GM12878 (cell line): ENCODE data around the gene NR1I3. TPM values are rescaled to one million over a fixed set of nuclear protein-coding genes. Genes with fewer than 3 reads are reported as not detected.

ENCODE experiments used
- CBFB ChIP-seq: IDR thresholded peaks from 2 replicates; pipeline ENCODE4 v1.6.1; 2016; ENCODE audit warnings: antibody characterized with exemption, low read depth
- CREM ChIP-seq: IDR thresholded peaks from 2 replicates; pipeline ENCODE4 v1.6.1; 2014; ENCODE audit warnings: antibody characterized with exemption, low read depth
- EGR1 ChIP-seq, 2 experiments: IDR thresholded peaks; 1 replicate in 1 of 2; 2 replicates in 1 of 2; pipeline ENCODE4 v1.6.1; 2011 to 2012; ENCODE audit warnings: low read depth in 2 of 2, low read length in 2 of 2, borderline replicate concordance in 1 of 2, mild to moderate bottlenecking in 1 of 2, moderate library complexity in 1 of 2
- GABPA ChIP-seq: IDR thresholded peaks from 2 replicates; pipeline ENCODE4 v1.6.1; 2014; ENCODE audit warnings: antibody characterized with exemption, low read depth, mild to moderate bottlenecking, inconsistent platforms
- IKZF2 ChIP-seq, 2 experiments: fragments of 450-650 bp; IDR thresholded peaks; 2 replicates each; pipeline ENCODE4 v1.6.1; 2017; ENCODE audit warnings: mild to moderate bottlenecking in 2 of 2, moderate library complexity in 2 of 2
- NFYB ChIP-seq: IDR thresholded peaks from 2 replicates; pipeline ENCODE4 v1.6.1; 2011; ENCODE audit warnings: low read depth, mild to moderate bottlenecking, low read length, improper control_type of control experiment, moderate library complexity; ENCODE audit not compliant: insufficient read depth
- NR2C2 ChIP-seq: IDR thresholded peaks from 2 replicates; pipeline ENCODE4 v1.6.1; 2011; ENCODE audit warnings: borderline replicate concordance, low read depth; ENCODE audit not compliant: control insufficient read depth, insufficient read length
- NRF1 ChIP-seq: conservative IDR thresholded peaks from 2 replicates; pipeline ENCODE4 v1.6.1; 2011; ENCODE audit warnings: mild to moderate bottlenecking, low read depth, low read length, improper control_type of control experiment
- POLR2A ChIP-seq: IDR thresholded peaks from 2 replicates; pipeline ENCODE4 v1.6.1; 2011; ENCODE audit warnings: low read depth, mild to moderate bottlenecking, low read length
- POLR2AphosphoS5 ChIP-seq: IDR thresholded peaks from 2 replicates; pipeline ENCODE4 v1.6.1; 2011; ENCODE audit warnings: mild to moderate bottlenecking, low read length, inconsistent platforms
- RAD21 ChIP-seq: IDR thresholded peaks from 2 replicates; pipeline ENCODE4 v1.6.1; 2011; ENCODE audit warnings: mild to moderate bottlenecking, low read depth, low read length, moderate library complexity; ENCODE audit not compliant: insufficient read depth
- RCOR1 ChIP-seq: conservative IDR thresholded peaks from 2 replicates; pipeline ENCODE4 v1.6.1; 2012; ENCODE audit warnings: low read depth, low read length, improper control_type of control experiment
- RELA ChIP-seq: fragments of 450-650 bp; IDR thresholded peaks from 2 replicates; pipeline ENCODE4 v1.8.0; 2014; ENCODE audit warnings: borderline replicate concordance; ENCODE audit not compliant: partially characterized antibody
- STAT1 ChIP-seq: fragments of 450-650 bp; conservative IDR thresholded peaks from 2 replicates; pipeline ENCODE4 v1.6.1; 2014; ENCODE audit warnings: antibody characterized with exemption, mild to moderate bottlenecking
- SUPT20H ChIP-seq: IDR thresholded peaks from 2 replicates; pipeline ENCODE4 v1.6.1; 2011; ENCODE audit warnings: low read depth, mild to moderate bottlenecking, low read length, moderate library complexity, borderline replicate concordance; ENCODE audit not compliant: control insufficient read depth
- TAF1 ChIP-seq: IDR thresholded peaks from 2 replicates; pipeline ENCODE4 v1.6.1; 2011; ENCODE audit warnings: mild to moderate bottlenecking, low read depth, low read length, borderline replicate concordance
- ZBED1 ChIP-seq: IDR thresholded peaks from 2 replicates; pipeline ENCODE4 v1.6.1; 2016; ENCODE audit warnings: borderline replicate concordance
- ZNF622 ChIP-seq: fragments of 450-650 bp; IDR thresholded peaks from 2 replicates; pipeline ENCODE4 v1.6.1; 2017; ENCODE audit warnings: mild to moderate bottlenecking, inconsistent platforms
- polyA plus RNA-seq, 11 experiments: library from polyadenylated mRNA; depleted of rRNA in 4 of 11; unstranded in 6 of 11; stranded (reverse) in 5 of 11; fragments of >200 nt; fragmentation: Nextera tagmentation in 4 of 11; fragmentation: Illumina TruSeq in 1 of 11; extraction: Ambion mirVana in 4 of 11; extraction: Trizol in 1 of 11; gene quantifications; 1 replicate in 1 of 11; 2 replicates in 10 of 11; pipeline versions ENCODE4 v1.2.1 to v1.2.3, GENCODE V29; 2011 to 2016; ENCODE audit warnings: inconsistent platforms in 2 of 11, missing spikeins in 2 of 11, low read depth in 1 of 11
- total RNA-seq, 4 experiments: library from RNA; depleted of rRNA in 3 of 4; stranded (reverse); fragments of >200 nt in 3 of 4; fragmentation: Illumina TruSeq in 1 of 4; extraction: Trizol in 1 of 4; gene quantifications; 2 replicates each; pipeline versions ENCODE4 v1.2.1 to v1.2.3, GENCODE V29; 2013 to 2021
- TF ChIP-seq, protein P1 (sequence below): fragments of 150-350 bp; IDR thresholded peaks from 2 replicates; pipeline ENCODE4 v1.6.1; 2014; ENCODE audit warnings: mild to moderate bottlenecking, low read depth, low read length
- TF ChIP-seq, protein P2 (sequence below): IDR thresholded peaks from 2 replicates; pipeline ENCODE4 v1.6.1; 2012; ENCODE audit warnings: low read depth, low read length, improper control_type of control experiment
- TF ChIP-seq, protein P3 (sequence below), 3 experiments: IDR thresholded peaks in 2 of 3; conservative IDR thresholded peaks in 1 of 3; 2 replicates each; pipeline ENCODE4 v1.5.1; 2011; ENCODE audit warnings: low read depth in 3 of 3, low read length in 3 of 3, mild to moderate bottlenecking in 3 of 3, control low read depth in 2 of 3, moderate library complexity in 2 of 3, inconsistent platforms in 1 of 3, mixed read lengths in 1 of 3; ENCODE audit not compliant: control insufficient read depth in 2 of 3, insufficient read depth in 1 of 3; ENCODE audit errors: extremely low read depth in 1 of 3
- TF ChIP-seq, protein P4 (sequence below): fragments of 450-650 bp; IDR thresholded peaks from 2 replicates; pipeline ENCODE4 v1.6.1; 2016; ENCODE audit warnings: mild to moderate bottlenecking
- TF ChIP-seq, protein P5 (sequence below): IDR thresholded peaks from 2 replicates; pipeline ENCODE4 v1.6.1; 2012; ENCODE audit warnings: mild to moderate bottlenecking, low read depth, low read length

The NR1I3 gene
- total and polyA plus RNA-seq, 10 of the 15 experiments (the other 5 are each of a cell fraction or from before 2014, with no cell fraction given) = 0.13 to 0.52 (median 0.24) TPM; not detected in 7

DNA sequence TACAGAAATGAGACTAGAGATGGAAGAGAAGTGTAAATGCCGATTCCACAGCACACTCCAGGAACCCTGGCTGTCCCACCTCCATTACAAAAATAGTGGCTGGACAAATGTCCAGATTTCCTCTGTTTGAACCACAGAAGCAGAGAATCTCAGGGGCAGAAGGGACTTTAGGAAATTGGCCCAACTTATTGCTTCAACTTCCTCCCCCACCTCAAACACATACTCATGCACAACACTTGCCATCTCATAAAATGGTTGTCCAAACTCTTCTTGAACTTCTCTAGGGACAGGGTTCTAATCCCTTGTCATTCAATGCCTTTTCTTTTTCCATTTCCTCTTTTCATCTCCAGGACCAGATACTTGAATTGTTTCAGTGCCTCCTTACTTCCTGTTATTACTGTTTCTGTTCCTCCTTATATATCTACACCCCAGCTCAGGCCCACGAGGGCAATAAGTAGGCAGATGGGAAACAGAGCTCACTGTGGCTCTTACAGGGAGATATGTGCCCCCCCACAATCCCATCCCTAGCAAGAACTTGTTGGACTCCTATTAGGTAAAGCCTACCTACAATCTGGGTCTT lies 52.2 kb downstream of the NR1I3 start (continued):
- TF ChIP-seq, protein P1, sequence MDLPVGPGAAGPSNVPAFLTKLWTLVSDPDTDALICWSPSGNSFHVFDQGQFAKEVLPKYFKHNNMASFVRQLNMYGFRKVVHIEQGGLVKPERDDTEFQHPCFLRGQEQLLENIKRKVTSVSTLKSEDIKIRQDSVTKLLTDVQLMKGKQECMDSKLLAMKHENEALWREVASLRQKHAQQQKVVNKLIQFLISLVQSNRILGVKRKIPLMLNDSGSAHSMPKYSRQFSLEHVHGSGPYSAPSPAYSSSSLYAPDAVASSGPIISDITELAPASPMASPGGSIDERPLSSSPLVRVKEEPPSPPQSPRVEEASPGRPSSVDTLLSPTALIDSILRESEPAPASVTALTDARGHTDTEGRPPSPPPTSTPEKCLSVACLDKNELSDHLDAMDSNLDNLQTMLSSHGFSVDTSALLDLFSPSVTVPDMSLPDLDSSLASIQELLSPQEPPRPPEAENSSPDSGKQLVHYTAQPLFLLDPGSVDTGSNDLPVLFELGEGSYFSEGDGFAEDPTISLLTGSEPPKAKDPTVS = no peak
- TF ChIP-seq, protein P2, sequence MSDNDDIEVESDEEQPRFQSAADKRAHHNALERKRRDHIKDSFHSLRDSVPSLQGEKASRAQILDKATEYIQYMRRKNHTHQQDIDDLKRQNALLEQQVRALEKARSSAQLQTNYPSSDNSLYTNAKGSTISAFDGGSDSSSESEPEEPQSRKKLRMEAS = no peak
- no peak for TF ChIP-seq RAD21
- no peak; the same call in 1 of the 2 replicates for TF ChIP-seq POLR2A
- TF ChIP-seq CBFB = no peak
- no peak for TF ChIP-seq SUPT20H
- TF ChIP-seq NR2C2 = no peak
- TF ChIP-seq NRF1 = no peak
- no peak for TF ChIP-seq TAF1
- TF ChIP-seq GABPA = no peak
- no peak for TF ChIP-seq RELA
- no peak for TF ChIP-seq CREM
- TF ChIP-seq, protein P3, sequence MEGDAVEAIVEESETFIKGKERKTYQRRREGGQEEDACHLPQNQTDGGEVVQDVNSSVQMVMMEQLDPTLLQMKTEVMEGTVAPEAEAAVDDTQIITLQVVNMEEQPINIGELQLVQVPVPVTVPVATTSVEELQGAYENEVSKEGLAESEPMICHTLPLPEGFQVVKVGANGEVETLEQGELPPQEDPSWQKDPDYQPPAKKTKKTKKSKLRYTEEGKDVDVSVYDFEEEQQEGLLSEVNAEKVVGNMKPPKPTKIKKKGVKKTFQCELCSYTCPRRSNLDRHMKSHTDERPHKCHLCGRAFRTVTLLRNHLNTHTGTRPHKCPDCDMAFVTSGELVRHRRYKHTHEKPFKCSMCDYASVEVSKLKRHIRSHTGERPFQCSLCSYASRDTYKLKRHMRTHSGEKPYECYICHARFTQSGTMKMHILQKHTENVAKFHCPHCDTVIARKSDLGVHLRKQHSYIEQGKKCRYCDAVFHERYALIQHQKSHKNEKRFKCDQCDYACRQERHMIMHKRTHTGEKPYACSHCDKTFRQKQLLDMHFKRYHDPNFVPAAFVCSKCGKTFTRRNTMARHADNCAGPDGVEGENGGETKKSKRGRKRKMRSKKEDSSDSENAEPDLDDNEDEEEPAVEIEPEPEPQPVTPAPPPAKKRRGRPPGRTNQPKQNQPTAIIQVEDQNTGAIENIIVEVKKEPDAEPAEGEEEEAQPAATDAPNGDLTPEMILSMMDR (IDR thresholded peaks at IDR 0.05 in 2 of 3, conservative IDR thresholded peaks at IDR 0.05 in 1 of 3; ENCODE audit: control insufficient read depth in 2 of 3, extremely low read depth in 1 of 3, insufficient read depth in 1 of 3, low read depth in 3 of 3, low read length in 3 of 3) = no peak
- TF ChIP-seq STAT1 = no peak
- TF ChIP-seq ZNF622 = no peak
- TF ChIP-seq, protein P4, sequence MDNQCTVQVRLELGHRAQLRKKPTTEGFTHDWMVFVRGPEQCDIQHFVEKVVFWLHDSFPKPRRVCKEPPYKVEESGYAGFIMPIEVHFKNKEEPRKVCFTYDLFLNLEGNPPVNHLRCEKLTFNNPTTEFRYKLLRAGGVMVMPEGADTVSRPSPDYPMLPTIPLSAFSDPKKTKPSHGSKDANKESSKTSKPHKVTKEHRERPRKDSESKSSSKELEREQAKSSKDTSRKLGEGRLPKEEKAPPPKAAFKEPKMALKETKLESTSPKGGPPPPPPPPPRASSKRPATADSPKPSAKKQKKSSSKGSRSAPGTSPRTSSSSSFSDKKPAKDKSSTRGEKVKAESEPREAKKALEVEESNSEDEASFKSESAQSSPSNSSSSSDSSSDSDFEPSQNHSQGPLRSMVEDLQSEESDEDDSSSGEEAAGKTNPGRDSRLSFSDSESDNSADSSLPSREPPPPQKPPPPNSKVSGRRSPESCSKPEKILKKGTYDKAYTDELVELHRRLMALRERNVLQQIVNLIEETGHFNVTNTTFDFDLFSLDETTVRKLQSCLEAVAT = no peak
- no peak for TF ChIP-seq EGR1 (IDR thresholded peaks at IDR 0.05; ENCODE audit: borderline replicate concordance in 1 of 2, low read depth in 2 of 2, low read length in 2 of 2)
- 0 out of 2 replicates have a peak, but pooled peaks have one; percentile 54 for TF ChIP-seq RCOR1
- TF ChIP-seq ZBED1 = no peak
- TF ChIP-seq NFYB = no peak
- no peak for TF ChIP-seq POLR2AphosphoS5
- TF ChIP-seq IKZF2 (IDR thresholded peaks at IDR 0.05) = peak; percentile 88 to 90
- TF ChIP-seq, protein P5, sequence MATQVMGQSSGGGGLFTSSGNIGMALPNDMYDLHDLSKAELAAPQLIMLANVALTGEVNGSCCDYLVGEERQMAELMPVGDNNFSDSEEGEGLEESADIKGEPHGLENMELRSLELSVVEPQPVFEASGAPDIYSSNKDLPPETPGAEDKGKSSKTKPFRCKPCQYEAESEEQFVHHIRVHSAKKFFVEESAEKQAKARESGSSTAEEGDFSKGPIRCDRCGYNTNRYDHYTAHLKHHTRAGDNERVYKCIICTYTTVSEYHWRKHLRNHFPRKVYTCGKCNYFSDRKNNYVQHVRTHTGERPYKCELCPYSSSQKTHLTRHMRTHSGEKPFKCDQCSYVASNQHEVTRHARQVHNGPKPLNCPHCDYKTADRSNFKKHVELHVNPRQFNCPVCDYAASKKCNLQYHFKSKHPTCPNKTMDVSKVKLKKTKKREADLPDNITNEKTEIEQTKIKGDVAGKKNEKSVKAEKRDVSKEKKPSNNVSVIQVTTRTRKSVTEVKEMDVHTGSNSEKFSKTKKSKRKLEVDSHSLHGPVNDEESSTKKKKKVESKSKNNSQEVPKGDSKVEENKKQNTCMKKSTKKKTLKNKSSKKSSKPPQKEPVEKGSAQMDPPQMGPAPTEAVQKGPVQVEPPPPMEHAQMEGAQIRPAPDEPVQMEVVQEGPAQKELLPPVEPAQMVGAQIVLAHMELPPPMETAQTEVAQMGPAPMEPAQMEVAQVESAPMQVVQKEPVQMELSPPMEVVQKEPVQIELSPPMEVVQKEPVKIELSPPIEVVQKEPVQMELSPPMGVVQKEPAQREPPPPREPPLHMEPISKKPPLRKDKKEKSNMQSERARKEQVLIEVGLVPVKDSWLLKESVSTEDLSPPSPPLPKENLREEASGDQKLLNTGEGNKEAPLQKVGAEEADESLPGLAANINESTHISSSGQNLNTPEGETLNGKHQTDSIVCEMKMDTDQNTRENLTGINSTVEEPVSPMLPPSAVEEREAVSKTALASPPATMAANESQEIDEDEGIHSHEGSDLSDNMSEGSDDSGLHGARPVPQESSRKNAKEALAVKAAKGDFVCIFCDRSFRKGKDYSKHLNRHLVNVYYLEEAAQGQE = no peak
